Mammary epithelial cell (primary cell): Measurements from ENCODE around the gene LACRT.

Experiments
- CTCF ChIP-seq, 2 donors: IDR thresholded peaks in 1 of 2; conservative IDR thresholded peaks in 1 of 2; 2 replicates each; pipeline ENCODE4 v1.5.1; 2011 to 2012; ENCODE audit warnings: inconsistent platforms in 2 of 2, low read length in 2 of 2, mild to moderate bottlenecking in 2 of 2, control low read depth in 1 of 2, low read depth in 1 of 2; ENCODE audit not compliant: insufficient read depth in 1 of 2; ENCODE audit errors: extremely low read depth in 1 of 2
- EZH2 ChIP-seq: IDR thresholded peaks from 2 replicates; pipeline ENCODE4 v1.6.1; 2012; ENCODE audit warnings: low read length, inconsistent platforms, borderline replicate concordance

- TF ChIP-seq EZH2, result no peak
- no peak for TF ChIP-seq CTCF (conservative IDR thresholded peaks at IDR 0.05 in 1 of 2, IDR thresholded peaks at IDR 0.05 in 1 of 2; ENCODE audit: extremely low read depth in 1 of 2, insufficient read depth in 1 of 2, low read depth in 1 of 2, low read length in 2 of 2)
Observed at GRCh38 chr12:54595471-54595870, 39.2 kb downstream of the LACRT start.
